Measurements from ENCODE around the gene TTYH2. TPM values are rescaled to one million over a fixed set of nuclear protein-coding genes. Genes with fewer than 3 reads are reported as not detected.
A peak's percentile ranks its signal among the peaks of the same experiment; 100 is the strongest.

Gene TTYH2
- total and polyA plus RNA-seq, 12 donors: 8.6 to 36.3 (median 24.8) TPM

DNA sequence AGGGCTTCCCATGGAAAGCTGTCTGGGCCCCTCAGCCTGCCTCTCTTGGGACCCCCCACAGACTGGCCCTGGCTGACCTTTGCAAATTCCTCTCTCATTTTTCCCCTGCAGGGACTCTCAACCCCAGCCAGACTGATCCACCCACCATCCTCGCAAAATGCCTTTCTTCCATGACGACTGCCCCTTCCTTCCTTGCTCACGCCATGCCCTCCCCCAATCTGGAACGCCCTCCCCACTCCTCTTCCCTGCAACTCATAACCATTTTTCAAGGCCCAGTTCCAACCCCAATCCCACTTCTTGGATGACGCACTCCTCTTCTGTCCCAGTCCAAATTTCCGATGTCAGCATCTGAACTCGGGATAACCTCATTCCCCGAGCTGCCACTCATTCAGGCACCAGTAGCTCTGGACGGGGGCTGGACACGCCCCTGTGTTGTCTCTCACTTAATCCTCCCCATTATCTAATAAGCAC lies 59.4 kb downstream of the TTYH2 start:
- H3K27ac ChIP-seq: peak overlapping the region in 6 of 10 donors; percentile 31 to 61 (median 54)
- H3K4me1 ChIP-seq: peaks cover 0 to 63% (median 32%) of the 10 kb centered on the region in 9 donors
- DNase-seq (peak in 1 of 2 donors; percentile 75), ATAC-seq (peak; percentile 15 to 72 (median 42))
- intact Hi-C loops (cut with DNase I): no loop called here
- no peak overlapping the region for H3K4me3 ChIP-seq
- H3K36me3 ChIP-seq: no peaks in the 10 kb centered on the region
- WGBS, 2 donors: 37 to 41% methylated on average over 10 of the region's 10 CpGs
- TF ChIP-seq CTCF (IDR thresholded peaks at IDR 0.05): no peak
- no peaks in the 10 kb centered on the region for H3K9me3 ChIP-seq
- H3K27me3 ChIP-seq: peaks cover 0 to 24% (median 5%) of the 10 kb centered on the region in 7 donors

DNA sequence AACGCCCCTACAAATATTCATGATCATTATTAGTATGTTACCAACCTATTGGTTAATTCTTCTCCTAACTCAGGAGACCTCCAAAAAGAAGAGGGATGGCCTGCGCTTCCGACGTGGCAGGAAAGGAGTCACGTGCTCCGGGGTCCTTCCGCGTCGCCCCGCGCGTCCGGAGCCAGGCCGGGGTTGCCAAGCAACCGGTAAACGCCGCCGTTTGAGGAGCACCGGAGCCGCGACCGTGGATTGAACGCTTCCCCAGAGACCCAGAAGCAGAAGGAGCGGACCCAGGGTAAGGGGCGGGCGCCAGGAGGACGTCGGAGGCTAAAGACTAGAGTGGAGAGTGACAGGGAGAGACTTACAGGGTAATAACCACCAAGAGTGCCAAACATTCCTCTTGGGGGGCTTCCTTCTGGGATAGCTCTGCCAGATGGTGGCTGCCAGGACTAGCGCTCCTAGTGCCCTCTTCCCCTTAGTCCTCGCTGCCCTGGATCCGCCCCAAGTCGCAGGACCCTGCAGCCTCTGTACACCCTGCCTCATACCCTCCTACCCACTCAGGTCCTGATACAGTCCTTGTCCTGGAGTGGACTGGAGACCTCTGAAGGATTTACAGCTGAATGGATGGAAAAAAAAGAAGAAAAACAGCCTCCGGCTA lies 60.8 kb downstream of the TTYH2 start, which contains the start of gene DNAI2:
Gene DNAI2, plus strand, starts transcription at position 175 of the 649 bp plus-strand sequence. CDS start 7,584 bp downstream, outside the sequence.
- H3K27ac ChIP-seq: peak within 1 kb of the TSS in 1 of 10 donors; percentile 43
- peaks cover 0 to 16% (median 5%) of the 10 kb centered on the region in 7 donors for H3K27me3 ChIP-seq
- 11 to 13% methylated on average over 33 of the region's 33 CpGs for WGBS, 2 donors
- no peaks in the 10 kb centered on the region for H3K36me3 ChIP-seq
- peak within 1 kb of the TSS in 6 of 10 donors; percentile 8 to 38 (median 18) for H3K4me3 ChIP-seq
- ATAC-seq (peak in 2 of 8 donors; percentile 7 to 19), DNase-seq (peak; percentile 38 to 52)
- TF ChIP-seq CTCF (IDR thresholded peaks at IDR 0.05): no peak
- H3K4me1 ChIP-seq: peaks cover 0 to 63% (median 32%) of the 10 kb centered on the region in 9 donors
- intact Hi-C loops (cut with DNase I): no loop called here
- no peaks in the 10 kb centered on the region for H3K9me3 ChIP-seq

DNA sequence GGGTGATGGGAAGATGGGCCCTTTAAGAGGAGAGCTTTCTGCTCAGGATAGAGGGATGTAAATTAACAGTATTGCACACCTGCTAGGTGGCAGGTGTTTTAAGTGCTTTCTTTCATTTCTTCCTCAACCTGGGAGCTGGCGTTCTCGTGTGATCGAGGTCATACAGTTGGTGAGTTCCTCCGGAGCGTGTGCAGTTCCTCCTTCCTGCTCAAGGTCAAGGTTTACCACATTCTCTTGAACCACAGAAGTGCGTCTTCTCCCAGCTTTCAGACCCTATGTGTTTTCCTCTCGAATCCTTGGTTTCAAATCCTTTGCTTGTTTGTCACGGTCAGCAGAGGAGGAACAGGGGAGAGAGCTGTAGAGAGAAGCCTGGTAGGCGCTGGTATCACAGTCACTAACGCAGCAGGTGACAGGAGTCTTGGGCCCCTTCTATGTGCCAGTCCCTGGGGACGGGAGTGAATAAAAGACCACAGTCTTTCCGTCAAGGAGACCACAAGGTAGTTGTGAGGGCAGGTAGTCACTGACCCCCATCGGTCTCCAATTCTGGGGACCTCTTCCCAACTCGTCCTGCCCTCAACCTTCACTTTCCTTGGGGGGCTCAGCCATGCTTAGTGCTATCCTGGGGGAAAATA lies 61.5 kb downstream of the TTYH2 start:
- 73 to 75% methylated on average over 14 of the region's 14 CpGs for WGBS, 2 donors
- Histone ChIP-seq H3K4me3 (no peak overlapping the region), H3K9me3 (no peaks in the 10 kb centered on the region), H3K4me1 (peaks cover 0 to 63% (median 32%) of the 10 kb centered on the region in 9 donors), H3K27ac (no peak overlapping the region), H3K36me3 (no peaks in the 10 kb centered on the region), H3K27me3 (peaks cover 0 to 16% (median 5%) of the 10 kb centered on the region in 7 donors)
- TF ChIP-seq CTCF (IDR thresholded peaks at IDR 0.05): no peak
- ATAC-seq (no peak), DNase-seq (no peak)
- intact Hi-C loops (cut with DNase I): loop anchor here in 2 of 10 donors (5.0 kb wide), 2 partner anchors 58 to 63 kb away; partner anchors contain the start of gene TTYH2 (in 1 of the 2)

- Histone ChIP-seq H3K36me3 (no peaks in the 10 kb centered on the region), H3K4me1 (peaks cover 0 to 62% (median 32%) of the 10 kb centered on the region in 9 donors), H3K9me3 (no peaks in the 10 kb centered on the region), H3K27me3 (peaks cover 0 to 16% (median 5%) of the 10 kb centered on the region in 7 donors), H3K27ac (peak overlapping the region; percentile 52 to 89 (median 77)), H3K4me3 (peak overlapping the region in 1 of 10 donors; percentile 2)
- 36 to 45% methylated on average over 12 of the region's 12 CpGs for WGBS, 2 donors
- intact Hi-C loops (cut with DNase I): loop anchor here in 2 of 10 donors (5.0 kb wide), 2 partner anchors 59 to 64 kb away; partner anchors contain the start of gene TTYH2 (in 1 of the 2)
- no peak for TF ChIP-seq CTCF (IDR thresholded peaks at IDR 0.05)
- DNase-seq (peak in 1 of 2 donors; percentile 86), ATAC-seq (peak; percentile 63 to 81 (median 72))
Observed at GRCh38 chr17:74276051-74276476, 62.7 kb downstream of the TTYH2 start.
